NT2/D1 (cell line): ENCODE results near the gene CLCNKB.

Experiments used
- SUZ12 ChIP-seq: IDR thresholded peaks from 2 replicates; pipeline ENCODE4 v1.6.1; 2011; ENCODE audit not compliant: insufficient read length, insufficient read depth; ENCODE audit errors: extremely low read depth
- YY1 ChIP-seq: IDR thresholded peaks from 2 replicates; pipeline ENCODE4 v1.6.1; 2011; ENCODE audit not compliant: insufficient read length, insufficient read depth
- ZNF274 ChIP-seq: IDR thresholded peaks from 2 replicates; pipeline ENCODE4 v1.6.1; 2011; ENCODE audit warnings: mild to moderate bottlenecking, low read depth, low read length

DNA sequence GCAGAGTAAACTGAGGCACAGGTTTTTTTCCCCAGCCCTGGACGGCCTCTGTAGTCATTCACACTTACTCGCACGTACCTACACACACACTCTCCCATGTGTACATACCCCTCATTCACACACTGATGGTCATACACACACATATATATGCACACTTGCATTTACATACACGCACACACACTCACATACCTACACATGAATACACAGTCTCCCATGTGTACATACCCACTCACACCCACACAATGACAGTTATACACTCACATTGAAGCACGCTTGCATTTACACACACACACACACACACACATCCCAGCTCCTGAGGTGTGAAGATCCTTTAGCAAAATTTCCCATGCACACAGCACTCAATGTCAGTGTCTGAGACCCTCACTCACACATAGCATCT is 30.6 kb downstream of the CLCNKB start:
- TF ChIP-seq YY1 (no peak), ZNF274 (no peak), SUZ12 (no peak)
